Activated naive CD8-positive, alpha-beta T cell treated with anti-CD3 and anti-CD28 coated beads, Interleukin-2, amount 50 U/mL, for 16 hours (primary cell): ENCODE measurements around the gene ZNRF4.

Experiments used
- DNase-seq: peaks from one replicate; pipeline ENCODE4 v3.0.0-alpha.2; 2020; ENCODE audit warnings: low read depth, low spot score

The ZNRF4 gene

DNA sequence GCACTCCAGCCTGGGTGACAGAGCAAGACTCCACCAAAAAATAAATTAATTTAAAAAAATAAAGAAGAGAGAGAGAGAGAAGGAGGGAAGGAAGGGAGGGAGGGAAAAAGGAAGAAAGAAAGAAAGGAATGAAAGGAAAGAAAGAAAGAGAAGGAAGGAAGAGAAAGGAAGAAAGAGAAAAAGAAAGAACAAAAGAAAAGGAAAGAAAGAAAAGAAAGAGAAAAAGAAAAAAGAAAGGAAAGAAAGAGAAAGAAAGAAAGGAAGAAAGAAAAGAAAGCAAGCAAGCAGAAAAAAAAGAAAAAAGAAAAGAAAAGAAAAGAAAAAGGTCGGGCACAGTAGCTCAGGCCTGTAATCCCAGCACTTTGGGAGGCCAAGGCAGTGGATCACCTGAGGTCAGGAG is 14.9 kb upstream of the ZNRF4 start:
- no peak for DNase-seq

DNA sequence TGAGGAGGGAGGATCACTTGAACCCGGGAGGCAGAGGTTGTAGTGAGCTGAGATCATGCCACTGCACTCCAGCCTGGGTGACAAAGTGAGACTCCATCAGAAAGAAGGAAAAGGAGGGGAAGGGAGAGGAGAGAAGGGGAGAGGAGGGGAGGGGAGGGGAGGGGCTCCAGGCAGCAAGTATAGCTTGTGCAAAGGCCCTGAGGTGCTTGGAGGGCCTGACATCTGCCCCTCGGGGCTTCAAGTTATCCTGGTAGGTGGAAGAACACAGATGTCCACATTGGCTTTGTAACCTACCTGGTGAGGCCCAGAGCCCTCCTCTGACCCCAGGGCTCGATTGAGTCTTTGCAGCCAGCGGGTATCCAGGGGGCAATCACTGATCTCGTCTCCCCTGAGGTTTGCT is 11.5 kb upstream of the ZNRF4 start:
- DNase-seq, result no peak

DNA sequence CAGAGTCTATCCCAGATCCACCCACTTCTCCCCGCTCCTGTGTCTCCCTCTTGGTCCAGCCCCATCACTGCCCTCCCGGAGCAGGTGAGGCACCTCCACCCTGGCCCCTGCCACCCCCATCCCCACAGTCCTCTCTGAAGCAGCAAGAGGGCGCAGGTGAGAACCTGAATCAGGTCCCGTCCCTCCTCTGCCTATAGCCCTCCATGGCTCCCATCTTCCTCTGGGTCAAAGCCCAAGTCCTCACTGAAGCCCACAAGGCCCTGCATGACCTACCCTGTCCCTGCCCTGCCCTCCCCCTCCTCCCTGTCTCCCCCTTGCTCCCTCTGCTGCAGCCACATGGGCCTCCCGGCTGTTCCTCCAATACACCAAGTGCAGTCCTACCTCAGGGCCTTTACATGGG is 10.8 kb upstream of the ZNRF4 start:
- no peak for DNase-seq

DNA sequence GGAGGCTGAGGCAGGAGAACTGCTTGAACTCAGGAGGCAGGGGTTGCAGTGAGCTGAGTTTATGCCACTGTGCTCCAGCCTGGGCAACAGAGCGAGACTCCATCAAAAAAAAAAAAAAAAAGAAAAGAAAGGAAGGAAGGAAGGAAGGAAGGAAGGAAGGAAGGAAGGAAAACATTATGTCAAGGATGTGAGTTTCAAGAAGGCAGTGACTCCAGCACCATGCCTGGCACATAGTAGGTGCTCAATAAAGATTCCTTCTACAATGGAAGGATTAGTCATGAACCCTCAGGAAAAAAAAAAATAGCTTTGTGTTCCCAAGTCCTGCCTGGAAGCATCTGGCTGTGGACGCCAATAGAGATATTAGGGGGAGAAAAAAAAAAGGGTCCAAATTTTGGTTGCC is 10.1 kb upstream of the ZNRF4 start:
- no peak for DNase-seq

DNA sequence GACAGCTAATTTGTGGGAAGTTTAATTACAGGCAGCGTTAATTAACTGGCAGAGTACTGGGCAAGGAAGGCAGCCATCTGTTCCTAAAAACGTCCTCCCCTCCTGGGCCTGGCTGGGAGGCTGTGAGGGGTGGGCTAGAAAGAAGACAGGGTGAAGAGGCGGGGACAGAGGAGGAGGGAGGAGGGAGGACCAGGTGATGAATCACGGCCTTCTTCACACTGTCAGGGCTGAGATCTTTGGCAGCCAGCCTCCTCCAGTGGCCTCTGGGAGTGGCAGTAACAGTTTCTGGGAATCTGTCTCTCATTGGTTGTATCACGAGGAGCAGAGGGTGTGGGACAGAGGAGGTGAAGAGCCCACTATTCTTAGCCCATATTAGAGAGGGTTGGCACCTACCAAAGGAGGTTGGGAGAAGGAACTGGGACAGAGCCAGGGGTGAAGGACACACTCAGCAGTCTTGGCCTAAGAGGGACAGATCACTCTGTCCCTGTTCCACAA is 9.6 kb upstream of the ZNRF4 start:
- no peak for DNase-seq

DNA sequence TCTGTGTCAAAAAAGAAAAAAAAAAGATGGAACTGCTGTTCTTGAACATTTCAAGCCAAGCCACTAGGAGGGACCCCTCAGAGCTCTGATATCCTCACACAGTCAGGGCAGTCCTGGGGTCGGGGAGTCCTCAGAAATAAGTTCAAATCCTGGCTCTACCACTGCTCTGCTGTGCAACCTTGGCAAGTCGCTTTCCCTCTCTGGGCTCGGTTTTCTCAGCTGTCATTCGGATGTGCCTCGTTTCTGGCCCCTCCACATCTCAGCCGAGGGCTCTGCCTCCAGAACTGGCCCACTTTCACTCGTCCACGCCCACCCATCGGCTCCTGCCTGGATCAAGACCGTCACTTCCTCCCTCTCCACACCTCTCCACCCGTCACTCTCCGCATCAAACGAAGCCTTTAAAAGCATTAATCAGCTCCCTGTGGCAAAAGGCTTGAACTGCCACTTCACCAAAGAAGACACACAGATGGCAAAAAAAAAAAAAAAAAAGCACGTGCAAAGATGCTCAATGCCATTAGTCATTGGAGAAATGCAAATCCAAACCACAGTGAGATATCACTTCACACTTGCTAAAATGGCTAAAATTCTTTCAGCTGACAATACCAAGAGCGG is 7.4 kb upstream of the ZNRF4 start:
- no peak for DNase-seq

DNA sequence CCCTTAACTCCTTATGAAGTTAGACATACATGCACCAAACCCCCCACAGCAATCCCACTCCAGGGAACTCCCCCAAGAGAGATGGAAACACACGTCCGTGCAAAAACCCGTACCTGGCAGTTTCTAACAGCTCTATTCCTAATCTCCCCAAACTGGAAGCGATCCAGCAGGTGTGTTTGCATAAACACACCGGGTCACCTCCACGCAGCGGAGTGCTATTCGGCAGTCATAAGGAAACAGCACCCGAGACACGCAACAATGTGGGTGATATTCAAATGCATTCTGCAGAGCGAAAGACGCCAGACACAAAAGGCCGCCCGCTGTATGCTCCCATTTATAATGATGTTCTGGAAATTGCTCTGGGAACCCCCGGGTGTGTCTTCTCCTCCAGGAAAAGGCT is 6.8 kb upstream of the ZNRF4 start:
- DNase-seq, result no peak

DNA sequence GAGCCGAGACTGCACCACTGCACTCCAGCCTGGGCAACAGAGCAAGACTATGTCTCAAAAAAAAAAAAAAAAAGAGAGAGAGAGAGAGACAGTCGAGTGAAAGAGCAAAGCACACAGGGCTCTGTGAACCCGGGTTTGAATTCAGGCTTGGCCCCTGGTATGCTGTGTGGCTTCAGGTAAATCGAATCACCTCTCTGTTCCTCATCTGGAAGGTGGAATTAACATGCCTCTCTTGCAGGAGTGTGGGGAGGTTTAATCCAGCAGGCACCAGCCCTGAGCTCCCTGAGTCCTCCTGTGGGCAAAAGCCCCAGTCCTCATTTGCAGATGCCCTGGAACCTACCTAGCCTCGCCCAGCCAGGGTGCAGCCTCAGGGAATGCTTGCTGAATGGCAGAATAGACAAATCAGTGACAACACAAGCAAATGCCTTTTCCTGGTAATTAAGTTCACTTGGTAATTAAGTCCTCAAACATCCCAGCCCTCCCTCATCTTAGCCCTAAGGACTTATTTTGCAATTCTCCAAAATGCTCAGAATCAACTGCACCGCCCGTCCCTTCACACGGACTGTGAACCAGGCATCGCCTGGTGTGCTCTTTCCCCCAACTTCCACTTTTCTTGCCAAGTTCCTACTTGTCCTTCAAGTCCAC is 4.6 kb upstream of the ZNRF4 start:
- DNase-seq, result no peak

DNA sequence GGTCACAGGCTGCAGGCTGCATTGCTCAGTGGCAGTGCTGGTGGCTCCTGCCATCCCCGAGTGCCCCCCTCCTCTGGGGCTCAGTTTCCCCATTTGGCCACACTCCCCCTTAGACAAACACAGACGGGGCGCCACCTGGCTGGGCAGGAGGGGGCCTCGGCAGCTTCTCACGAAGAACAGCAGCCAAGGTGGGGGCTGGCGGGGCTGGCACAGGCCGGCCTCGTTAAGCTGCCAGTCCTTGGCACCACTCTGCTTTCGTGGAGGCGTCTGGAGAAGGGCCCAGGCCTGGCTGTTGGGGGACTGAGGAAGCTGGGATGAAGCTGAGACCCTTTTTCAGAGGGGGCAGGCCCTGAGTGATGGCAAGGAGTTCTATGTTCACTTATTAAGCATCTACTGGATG is 3.7 kb upstream of the ZNRF4 start:
- no peak for DNase-seq

DNA sequence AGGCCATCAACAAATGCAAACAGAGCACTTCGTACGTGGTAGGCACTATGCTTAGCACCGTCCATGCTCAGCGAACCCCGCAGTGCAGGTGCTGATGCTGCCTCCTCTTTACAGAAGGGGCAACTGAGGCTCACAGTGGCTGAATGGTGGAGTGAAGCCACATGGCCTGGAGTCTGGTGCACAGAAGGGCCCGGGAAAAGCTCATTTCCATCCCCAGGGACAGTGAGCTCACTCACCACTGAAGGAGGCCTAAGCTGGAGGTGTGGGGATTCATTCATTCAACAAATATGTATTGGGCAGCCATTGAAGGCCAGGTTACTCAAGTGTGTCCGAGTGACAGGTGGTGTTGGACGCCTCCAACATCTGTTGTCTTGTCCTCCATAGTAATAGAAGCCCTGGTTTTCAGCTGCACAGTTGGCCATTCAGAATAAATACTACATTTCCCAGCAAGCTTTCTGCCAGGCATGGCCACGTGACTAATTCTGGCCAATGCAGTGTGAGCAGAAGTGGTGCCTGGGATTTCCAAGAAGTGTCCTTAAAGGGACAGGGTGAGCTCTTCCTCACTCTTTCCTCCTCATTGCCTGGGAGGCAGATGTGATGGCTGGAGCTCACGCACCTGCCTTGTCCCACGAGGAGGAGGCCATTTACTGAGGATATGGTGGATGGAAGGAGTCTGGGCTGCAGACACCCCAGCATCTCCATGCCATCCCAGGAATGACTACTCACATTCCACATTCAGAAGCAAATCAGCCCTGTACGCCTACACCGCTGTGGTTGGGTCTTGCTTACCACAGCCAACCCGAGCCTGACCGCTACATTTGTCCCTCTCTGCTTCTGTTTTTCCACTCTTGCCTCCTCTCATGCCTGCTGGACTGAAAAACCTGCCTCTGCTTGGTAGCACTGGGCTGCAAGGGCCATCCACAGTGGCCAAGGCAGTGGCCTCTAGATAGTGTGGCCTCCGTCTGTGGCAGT is 2.3 kb upstream of the ZNRF4 start:
- no peak for DNase-seq

DNA sequence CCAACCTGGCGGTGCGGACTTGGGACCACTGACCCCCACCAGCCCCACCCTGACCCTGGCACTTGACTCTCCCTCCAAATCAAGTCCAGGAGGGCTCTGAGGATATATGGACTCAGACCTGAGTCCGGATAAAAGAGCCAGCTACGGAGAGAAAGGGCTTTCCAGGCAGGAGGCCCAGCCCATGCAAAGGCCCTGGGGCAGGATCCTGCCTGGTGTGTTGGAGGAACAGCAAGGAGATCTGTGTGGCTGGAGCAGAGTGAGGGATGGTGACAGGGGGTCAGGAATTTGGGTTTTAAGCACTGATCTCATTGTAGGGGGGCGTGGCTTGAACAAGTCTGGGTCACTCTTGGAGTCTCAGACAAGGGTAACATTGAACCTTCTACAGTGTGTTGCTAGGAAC is 474 bp upstream of the ZNRF4 start:
- no peak for DNase-seq

DNA sequence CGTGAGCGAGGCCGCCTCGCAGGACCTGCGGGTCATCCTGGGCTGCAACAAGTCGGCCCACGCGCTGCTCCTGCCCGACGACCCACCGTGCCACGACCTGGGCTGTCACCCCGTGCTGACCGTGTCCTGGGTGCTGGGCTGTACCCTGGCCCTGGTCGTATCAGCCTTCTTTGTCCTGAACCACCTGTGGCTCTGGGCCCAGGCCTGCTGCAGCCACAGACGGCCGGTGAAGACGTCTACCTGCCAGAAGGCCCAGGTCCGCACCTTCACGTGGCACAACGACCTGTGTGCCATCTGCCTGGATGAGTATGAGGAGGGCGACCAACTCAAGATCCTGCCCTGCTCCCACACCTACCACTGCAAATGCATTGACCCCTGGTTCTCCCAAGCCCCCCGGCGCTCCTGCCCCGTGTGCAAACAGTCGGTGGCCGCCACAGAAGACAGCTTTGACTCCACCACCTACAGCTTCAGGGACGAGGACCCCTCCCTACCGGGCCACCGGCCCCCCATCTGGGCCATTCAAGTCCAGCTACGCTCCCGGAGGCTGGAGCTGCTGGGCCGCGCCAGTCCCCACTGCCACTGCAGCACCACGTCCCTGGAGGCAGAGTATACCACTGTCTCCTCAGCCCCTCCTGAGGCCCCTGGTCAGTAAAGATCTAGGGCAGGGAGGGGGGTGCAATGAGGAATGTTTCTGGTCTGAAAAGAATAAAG is 1.1 kb downstream of the ZNRF4 start:
- no peak for DNase-seq

DNA sequence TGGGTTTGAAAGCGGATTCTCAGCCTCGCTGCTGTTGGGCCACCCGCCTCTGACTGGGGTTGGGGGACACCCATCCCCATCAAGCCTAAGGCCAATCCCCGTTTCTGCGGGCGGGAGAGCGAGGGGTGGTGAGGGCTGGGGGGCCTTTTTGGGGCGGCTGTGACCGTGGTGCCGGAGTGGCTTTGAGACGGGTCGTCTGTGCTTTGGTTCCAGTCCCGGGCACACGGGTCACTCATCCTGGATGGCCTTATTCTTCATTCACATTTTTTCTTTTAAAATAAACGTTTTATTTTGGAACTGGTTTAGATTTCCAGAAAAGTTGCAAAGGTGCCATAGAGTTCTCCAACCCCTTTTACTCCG is 1.6 kb downstream of the ZNRF4 start:
- no peak for DNase-seq

DNA sequence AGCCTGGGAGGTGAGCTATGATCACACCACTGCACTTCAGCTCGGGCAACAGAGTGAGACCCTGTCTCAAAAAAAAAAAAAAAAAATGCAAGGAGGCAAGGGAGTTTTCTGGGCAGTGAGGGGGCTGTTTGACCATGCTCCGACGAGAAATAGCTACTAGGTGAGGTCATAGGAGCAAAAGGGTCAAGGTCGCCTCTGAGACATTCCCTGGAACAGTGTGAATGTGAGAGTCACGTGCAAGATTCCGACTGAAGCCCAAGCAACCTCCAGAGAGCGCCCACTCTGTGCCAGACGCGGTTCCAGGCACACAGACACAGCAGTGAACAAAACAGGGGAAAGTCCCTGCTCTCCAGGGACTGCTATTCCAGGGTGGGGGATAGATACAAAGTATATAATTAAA is 2.5 kb downstream of the ZNRF4 start:
- no peak for DNase-seq

DNA sequence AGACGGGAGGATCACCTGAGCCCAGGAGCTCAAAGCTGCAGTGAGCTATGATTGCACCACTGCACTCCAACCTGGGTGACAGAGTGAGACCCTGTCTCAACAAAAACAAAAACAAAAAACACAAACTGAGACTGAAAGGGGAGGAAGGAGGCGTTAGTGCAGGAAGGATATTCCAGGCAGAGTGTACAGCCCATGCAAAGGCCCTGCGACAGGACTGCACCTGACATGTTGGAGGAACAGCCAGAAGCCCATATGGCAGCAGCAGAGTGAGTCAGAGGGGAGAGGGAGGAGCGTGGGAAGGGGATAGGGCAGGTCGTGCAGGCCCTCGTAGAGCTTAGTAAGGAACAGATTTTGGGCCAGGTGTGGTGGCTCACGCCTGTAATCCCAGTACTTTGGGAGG is 3.2 kb downstream of the ZNRF4 start:
- DNase-seq, result no peak

DNA sequence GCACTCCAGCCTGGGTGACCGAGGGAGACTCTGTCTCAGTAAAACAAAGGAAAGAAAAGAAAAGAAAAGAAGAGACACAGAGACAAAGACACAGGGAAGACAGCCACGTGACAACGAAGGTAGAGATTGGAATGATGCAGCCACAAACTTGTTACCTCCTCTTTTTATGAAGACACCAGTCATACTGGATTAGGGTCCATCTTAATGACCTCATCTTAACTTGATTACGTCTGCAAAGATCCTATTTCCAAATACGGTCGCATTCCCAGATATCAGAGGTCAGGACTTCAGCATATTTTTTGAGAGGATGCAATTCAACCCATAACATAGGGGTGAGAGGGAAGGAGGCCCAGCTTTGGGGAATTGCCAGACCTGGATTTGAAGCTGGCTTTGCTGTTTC is 4.1 kb downstream of the ZNRF4 start:
- no peak for DNase-seq

DNA sequence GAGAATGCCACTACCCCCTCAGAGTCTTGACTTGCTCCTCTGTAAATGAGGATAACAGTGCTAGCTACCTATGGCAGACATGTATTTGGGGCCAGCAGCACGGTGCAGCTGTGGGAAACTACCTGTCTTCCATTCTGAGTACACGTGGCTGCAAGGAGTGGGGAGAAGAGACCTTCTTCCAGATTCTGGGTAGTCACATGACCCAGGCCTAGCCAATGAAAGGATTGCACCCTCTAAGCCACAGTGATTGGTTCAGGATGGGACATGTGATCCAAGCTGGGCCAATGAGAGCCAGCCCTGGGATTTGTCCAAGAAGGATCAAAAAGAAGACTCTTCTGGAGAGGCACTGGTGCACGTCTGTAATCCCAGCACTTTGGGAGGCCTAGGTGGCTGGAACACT is 5.5 kb downstream of the ZNRF4 start:
- no peak for DNase-seq

DNA sequence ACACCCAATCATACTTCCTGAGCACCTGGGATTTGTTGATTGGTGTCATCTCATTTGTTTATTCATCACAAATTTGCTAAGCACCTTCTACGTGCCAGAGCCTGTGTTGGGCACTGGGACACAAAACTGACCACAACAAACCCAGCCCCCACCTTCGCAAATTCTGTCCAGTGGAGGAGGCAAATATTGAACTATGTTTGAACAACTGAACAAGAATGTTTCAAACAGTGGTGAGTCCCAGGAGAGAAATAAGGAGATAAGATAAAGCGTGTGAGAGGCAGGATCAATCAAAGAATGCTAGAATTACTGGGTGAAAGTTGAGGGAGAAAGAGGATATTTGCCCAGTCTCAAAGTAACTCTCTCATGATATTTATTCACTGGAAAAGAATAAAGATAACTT is 8.7 kb downstream of the ZNRF4 start:
- DNase-seq, result no peak

DNA sequence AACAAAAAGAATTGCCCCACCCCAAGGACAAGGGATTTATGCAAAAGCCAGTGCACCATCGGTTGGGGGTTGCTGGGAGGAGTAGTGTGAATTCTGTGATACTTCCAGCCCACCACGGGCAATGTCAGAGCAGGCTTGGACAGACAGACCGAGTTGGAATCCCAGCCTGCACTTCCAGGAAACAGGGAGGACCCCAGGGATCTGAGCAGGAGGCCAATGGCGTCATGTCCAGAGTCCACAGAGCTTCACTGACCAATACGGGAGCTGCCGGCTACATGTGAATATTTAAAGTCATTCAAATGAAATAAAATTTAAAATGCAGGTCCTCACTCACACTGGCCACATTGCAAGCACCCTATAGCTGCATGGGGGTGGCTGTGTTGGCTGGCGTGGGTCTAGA is 10.9 kb downstream of the ZNRF4 start:
- DNase-seq, result no peak

DNA sequence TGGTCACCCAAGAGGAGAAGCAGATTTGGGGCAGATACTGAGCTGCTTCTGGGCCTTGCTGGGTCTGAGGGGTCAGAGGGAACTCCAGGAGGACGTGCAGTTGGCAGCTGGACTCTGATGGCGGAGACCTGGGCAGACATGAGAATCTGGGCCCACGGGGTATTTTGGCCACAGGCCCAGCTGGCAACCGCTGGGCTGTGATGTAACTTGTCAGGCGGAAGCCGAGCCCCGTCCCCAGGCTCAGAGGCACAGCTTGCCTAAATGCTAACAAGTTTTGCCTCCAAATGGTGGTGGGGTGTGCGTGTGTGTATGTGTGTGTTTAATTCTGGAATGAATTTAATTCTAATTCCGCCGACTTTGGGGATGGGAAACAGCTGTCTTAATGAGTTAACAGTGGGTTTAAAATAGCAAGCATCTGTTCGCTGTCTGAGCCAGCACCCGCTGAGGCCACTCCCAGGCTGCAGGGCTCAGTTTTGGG is 11.6 kb downstream of the ZNRF4 start:
- no peak for DNase-seq

DNA sequence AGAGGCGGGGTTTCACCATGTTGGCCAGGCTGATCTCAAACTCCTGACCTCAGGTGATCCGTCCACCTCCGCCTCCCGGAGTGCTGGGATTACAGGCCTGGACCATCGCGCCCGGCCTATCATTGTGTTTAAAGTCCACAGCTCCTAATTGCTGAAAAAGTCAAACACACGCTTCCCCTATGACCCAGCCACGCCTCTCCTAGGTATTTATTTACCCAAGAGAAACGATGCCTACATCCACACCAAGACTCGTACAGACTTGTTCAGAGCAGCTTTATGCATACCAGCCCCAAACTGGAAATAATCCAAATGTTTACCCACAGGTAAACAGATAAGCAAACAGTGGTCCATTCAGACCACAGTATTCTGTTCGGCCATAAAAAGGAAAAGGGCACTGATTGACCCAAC is 15.1 kb downstream of the ZNRF4 start:
- DNase-seq, result no peak

DNA sequence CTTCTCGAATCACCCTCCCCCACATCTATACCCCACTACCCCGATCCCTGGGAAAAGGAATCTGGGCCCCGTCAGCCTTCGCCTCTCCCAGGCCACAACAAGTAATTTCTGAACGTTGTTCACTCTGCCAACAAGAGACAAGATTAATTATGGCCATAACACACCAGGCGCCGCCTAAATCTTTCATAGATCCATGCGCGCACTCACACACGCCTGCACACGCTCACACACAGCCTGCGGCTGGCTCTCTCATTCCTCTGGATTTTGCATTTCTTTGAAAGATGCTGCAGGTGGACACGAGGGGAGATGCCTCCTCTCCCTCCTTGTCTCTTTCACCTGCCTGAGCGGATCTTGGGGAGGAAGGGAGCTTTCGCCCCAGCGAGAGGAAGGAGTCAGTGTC is 17.1 kb downstream of the ZNRF4 start:
- DNase-seq, result no peak
